Effector CD8-positive, alpha-beta T cell (primary cell): Measurements from ENCODE around the gene SNAP29.
"Not testable (repeated sequence)": the region's sequence is repeated elsewhere in the genome, so short reads cannot be mapped to it uniquely, and the experiment has no call there.

Experiments used
- DNase-seq: peaks from one replicate; lab custom pipeline; 2025; lab: John Stamatoyannopoulos, UW

The SNAP29 gene

DNA sequence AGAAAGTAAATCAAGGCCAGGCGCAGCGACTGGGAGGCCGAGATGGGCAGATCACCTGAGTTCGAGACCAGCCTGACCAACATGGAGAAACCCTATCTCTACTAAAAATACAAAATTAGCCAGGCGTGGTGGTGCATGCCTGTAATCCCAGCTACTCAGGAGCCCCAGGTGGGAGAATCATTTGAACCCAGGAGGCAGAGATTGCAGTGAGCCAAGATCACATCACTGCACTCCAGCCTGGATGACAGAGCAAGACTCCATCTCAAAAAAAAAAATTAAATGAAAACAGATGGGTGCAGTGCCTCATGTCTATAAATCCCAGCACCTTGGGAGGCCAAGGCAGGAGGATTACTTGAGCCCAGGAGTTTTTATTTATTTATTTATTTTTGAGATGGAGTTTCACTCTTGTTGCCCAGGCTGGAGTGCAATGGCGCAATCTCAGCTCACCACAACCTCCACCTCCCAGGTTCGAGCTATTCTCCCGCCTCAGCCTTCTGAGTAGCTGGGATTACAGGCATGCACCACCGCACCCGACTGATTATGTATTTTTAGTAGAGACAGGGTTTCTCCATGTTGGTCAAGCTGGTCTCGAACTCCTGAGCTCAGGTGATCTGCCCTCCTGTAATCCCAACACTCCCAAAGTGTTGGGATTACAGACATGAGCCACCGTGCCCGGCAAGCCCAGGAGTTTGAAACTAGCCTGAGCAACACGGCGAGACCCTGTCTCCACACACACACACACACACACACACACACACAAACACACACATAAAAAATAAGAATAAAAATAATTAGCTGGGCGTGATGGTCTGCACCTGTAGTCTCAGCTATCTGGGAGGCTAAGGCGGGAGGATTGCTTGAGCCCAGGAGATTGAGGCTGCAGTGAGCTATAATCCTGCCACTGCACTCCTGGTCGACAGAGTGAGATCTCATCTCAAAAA, 42.6 kb downstream of the SNAP29 start:
- not testable (repeated sequence) for DNase-seq

- no peak for DNase-seq
Observed at GRCh38 chr22:20903093-20903492, 44.3 kb downstream of the SNAP29 start.

DNA sequence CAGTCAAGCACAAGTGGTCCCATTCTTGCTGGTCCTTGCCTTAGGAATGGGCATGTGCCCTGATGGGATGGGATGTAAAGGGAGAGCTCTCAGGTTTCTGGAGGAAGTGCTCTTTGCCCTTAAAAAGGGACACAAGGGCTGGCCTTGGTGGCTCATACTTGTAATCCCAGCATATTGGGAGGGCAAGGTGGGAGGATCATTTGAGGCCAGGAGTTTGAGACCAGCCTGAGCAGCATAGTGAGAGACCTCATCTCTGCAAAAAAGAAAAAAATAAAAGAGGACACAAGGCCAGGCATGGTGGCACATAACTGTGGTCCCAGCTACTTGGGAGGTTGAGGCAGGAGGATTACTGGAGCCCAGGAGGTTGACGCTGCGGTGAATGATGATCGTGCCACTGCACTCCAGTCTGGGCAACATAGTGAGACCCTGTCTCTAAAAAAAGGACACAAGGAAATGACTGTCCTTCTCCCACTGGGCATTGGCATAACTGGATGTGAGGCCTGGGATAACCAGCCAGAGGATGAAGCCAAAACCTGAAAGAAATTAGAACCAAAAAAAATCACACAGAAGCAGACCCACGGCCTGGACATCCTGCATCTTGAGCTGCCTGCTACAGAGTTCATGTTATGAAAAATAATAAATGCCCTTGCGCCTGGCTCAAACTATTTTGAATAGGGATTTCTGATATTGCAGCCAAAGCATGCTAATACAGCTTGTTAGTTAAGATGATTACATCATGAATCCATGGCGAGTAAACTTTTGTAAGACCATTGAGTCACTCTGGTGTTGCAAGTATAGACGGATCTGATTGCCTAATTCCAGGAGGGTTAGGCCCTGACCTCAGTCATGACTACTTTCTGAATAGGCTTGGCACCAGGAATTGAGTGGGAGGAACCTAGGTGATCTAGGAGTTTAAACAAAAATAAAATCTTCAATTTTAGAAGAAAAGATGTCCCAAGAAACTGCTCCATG, 45.5 kb downstream of the SNAP29 start:
- DNase-seq: no peak

GRCh38 chr22:20904980-20905355, 46.2 kb downstream of the SNAP29 start:
- no peak for DNase-seq

DNA sequence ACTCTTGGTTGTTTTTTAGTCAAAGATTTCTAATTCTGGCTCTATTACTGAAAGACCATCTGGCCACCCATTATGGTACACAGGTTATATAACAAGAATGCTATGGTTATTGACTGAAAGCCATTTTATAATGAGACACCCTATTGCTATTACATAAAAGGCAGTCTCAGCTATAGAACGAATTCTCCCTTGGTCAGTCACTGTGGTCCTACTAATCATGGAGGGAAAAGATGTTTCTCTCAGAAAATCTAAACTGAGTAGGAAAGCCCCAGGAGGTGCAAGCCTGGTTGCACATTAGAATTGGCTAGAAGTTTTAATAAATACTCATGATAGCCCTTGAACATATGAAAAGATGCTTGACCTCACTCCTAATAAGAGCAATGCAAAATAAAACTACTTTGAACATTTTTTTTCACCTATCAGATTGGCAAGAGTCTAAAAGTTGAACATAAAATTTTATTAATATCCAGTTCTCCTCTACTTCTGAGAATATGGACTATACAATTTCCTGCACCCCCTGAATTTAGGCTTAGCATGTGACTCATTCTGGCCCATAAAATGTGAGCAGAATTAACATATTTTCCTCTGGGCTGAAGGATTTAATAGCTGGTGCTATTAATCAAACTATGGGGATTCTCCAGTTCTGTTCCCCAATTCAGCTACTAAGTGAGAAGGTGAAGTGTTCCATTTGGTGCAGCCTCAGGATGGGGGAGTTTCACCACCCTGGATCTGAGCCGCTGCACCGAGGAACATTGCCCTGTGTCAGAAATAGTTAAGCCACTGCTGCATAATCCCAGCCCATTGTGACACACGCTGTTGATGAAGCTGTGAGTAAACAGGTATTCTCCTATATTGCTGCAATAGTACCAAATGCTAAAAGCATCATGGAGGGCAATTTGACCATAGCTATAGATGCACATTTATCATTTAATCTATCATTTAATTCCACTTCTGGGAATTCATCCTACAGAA, 46.9 kb downstream of the SNAP29 start:
- no peak for DNase-seq

GRCh38 chr22:20906387-20906767, 47.6 kb downstream of the SNAP29 start:
- DNase-seq: no peak

DNA sequence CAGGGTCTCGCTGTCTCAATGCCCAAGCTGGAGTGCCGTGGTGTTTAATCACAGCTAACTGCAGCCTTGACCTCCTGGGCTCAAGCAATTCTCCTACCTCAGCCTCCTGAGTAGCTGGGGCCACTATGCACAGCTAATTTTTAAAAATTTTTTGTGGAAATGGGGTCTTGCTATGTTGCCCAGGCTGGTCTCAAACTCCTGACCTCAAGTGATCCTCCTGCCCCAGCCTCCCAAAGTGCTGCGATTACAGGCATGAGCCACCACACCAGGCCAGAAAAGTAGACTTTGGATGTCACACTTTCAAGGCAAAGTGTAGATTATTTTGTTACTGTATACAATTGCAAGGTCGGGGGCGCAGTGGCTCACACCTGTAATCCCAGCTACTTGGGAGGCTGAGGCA, 49.9 kb downstream of the SNAP29 start:
- not testable (repeated sequence) for DNase-seq

GRCh38 chr22:20909543-20910303, 50.9 kb downstream of the SNAP29 start:
- no peak for DNase-seq

DNA sequence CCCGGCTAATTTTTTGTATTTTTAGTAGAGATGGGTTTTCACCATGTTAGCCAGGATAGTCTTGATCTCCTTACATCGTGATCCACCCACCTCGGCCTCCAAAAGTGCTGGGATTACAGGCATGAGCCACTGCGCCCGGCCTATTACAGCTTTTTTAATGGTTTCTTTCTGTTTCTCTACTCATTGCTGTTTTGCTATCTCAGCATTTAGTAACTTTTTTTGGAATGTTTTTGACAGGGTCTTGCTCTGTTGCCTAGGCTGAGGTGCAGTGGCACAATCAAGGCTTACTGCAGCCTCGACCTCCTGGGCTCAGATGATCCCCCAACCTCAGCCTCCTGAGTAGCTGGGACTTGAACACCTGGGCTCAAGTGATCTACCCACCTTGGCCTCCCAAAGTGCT, 53.7 kb downstream of the SNAP29 start:
- no peak for DNase-seq

DNA sequence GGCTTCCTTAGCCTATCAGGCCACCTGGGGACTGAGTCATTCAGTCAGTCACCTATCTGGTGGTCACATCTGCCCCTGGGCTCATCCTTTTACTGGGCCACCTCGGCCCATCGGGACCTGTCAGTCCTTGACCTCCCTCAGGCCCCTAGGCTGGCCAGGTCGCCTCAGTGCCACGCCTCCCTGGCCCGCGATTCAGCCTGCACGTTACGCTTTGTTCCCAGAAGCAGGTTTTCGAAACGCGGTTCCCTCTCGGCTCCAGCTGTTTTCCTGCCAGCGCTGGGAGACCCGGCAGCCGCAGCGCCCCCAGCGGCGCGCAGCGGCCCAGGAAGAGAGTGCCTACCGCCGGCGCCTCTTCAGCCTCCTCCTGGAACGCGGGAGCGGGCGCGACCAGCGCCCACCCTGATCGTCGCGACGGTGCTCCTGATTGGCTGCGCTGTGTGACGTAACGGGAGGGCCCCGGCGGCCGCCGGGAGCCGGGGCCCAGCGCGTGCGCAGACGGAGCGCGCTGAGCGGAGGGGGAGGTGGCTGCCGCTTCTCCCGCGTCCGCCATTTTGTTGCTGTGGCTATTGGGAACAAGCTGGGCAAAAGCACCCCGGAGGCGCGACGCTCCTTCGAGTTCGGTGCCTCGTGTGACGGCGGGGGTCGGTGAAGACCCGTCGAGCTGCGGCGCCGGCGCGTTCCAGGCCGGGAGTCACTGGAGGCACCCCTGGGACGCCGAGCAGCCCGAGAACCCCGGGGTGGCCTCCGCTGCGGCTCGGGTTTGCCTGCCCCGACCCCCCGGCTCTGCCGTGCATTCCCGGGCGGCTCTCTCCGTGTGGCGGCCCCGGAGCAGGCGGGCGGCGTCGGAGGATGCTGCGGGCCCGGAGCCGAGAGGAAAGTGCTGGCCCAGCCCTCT, 58.4 kb downstream of the SNAP29 start, which contains the start of gene CRKL:
Gene CRKL, plus strand, starts transcription at position 492 of the 895 bp plus-strand sequence. CDS start 528 bp downstream, outside the sequence.
- peak; percentile 91 for DNase-seq

GRCh38 chr22:20918663-20919218, 59.9 kb downstream of the SNAP29 start:
- DNase-seq: no peak

GRCh38 chr22:20919718-20920117, 60.9 kb downstream of the SNAP29 start:
- no peak for DNase-seq

DNA sequence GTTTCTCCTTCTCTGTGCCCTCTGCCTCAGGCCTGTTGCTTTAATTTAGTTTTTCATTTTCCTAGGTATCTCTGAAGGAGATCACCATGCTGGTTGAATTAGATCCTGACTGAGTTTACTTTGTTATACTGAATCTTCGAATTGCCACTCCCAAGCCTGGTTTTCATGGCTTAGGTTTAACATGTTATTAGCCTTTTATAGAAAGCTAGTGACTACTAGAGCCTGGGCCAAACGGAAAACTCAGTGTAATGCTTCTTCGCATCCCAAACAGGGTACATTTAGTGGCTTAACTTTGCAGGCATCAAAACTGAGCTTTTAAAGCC, 62.0 kb downstream of the SNAP29 start:
- no peak for DNase-seq

DNA sequence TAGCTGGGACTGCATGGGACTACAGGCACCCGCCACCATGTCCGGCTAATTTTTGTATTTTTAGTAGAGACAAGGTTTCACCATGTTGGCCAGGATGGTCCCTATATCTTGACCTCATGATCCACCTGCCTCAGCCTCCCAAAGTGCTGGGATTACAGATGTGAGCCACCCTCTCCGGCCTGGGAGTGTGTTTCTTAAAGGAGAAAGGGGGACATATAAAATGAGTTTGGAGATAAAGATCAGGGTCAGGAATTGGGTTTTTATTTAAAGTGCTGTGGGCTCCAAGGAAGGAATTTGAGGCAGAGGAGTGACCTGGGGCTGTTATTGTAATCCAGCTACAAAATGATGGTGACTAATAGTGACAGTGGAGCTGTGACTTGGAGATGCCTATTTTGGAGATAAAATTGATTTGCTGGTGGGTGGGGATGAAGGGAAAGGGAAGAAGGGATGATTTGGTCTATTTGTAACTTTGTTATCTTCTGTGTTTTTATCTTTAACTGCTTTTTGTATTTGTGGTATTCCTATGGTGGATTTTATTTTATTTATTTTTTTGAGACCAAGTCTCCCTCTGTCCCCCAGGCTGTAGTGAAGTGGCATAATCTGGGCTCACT, 63.4 kb downstream of the SNAP29 start:
- no peak for DNase-seq

GRCh38 chr22:20926243-20926642, 67.4 kb downstream of the SNAP29 start:
- DNase-seq: no peak

DNA sequence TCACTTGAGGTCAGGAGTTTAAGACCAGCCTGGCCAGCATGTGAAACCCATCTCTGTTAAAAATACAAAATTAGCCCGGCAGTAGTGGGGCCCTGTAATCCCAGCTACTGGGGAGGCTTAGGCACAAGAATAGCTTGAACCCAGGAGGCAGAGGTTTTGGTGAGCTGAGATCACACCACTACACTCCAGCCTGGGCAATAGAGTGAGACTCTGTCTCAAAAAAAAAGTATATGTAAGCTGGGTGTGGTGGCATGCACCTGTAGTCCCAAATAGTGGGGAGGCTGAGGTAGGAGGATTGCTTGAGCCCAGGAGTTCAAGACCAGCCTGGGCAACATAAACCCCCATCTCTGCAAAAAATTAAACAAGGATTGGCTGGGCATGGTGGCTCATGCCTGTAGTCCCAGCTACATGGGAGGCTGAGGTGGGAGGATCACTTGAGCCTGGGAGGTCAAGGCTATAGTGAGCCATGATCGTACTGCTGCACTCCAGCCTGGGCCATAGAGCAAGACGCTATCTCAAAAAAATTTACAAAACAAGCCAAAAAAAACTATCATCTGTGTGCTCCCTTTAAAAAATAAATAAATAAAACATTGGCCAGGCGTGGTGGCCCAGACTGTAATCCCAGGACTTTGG, 69.2 kb downstream of the SNAP29 start:
- no peak for DNase-seq

- no peak for DNase-seq
Observed at GRCh38 chr22:20928573-20928967, 69.8 kb downstream of the SNAP29 start.

GRCh38 chr22:20930004-20930403, 71.2 kb downstream of the SNAP29 start:
- no peak for DNase-seq
